Measurements from ENCODE around the gene CEP164.

GRCh38 chr11:117319214-117319840, 8.3 kb upstream of the CEP164 start:
- TF ChIP-seq EZH2 (IDR thresholded peaks at IDR 0.05; ENCODE audit: low read depth, unreplicated experiment) (no peak), CTCF (conservative IDR thresholded peaks at IDR 0.05; ENCODE audit: low read depth in 2 of 2) (no peak), REST (IDR thresholded peaks at IDR 0.05; ENCODE audit: unreplicated experiment) (no peak), POLR2AphosphoS5 (IDR thresholded peaks at IDR 0.05; ENCODE audit: low read depth) (no peak)
